ENCODE results near the gene SPTBN1. TPM values are rescaled to one million over a fixed set of nuclear protein-coding genes. Genes with fewer than 3 reads are reported as not detected.

The SPTBN1 gene
- total and polyA plus RNA-seq, 2 of the 13 experiments (the other 11 are each of a cell fraction or from before 2014, with no cell fraction given): 123 to 299 TPM

GRCh38 chr2:54579061-54579681 lies 123.0 kb downstream of the SPTBN1 start (continued):
- TF ChIP-seq ZNF337 (CRISPR knock-in tag; IDR thresholded peaks at IDR 0.05; ENCODE audit: borderline replicate concordance, low read depth): peak; percentile 28; the same call in 1 of the 2 replicates
- TF ChIP-seq EP300 (IDR thresholded peaks at IDR 0.05; ENCODE audit: low read depth in 2 of 2, low read length in 2 of 2): no peak
- TF ChIP-seq EP300 (CRISPR knock-in tag; IDR thresholded peaks at IDR 0.05; ENCODE audit: borderline replicate concordance): 0 out of 2 replicates have a peak, but pooled peaks have one; percentile 31
- TF ChIP-seq MBD4 (IDR thresholded peaks at IDR 0.05; ENCODE audit: borderline replicate concordance, low read length): 0 out of 2 replicates have a peak, but pooled peaks have one; percentile 42
- TF ChIP-seq TFE3 (CRISPR knock-in tag; IDR thresholded peaks at IDR 0.05): 0 out of 2 replicates have a peak, but pooled peaks have one; percentile 2
- TF ChIP-seq ZNF772 (CRISPR knock-in tag; IDR thresholded peaks at IDR 0.05): 0 out of 2 replicates have a peak, but pooled peaks have one; percentile 10
- no peak for TF ChIP-seq TOE1 (CRISPR knock-in tag; IDR thresholded peaks at IDR 0.05)
- no peak for TF ChIP-seq ELK4 (CRISPR knock-in tag; IDR thresholded peaks at IDR 0.05; ENCODE audit: borderline replicate concordance)
- no peak for TF ChIP-seq ZNF136 (CRISPR knock-in tag; IDR thresholded peaks at IDR 0.05; ENCODE audit: low read depth)
- no peak for TF ChIP-seq ZFP36L1 (CRISPR knock-in tag; IDR thresholded peaks at IDR 0.05)
- no peak for TF ChIP-seq TBX2 (CRISPR knock-in tag; IDR thresholded peaks at IDR 0.05; ENCODE audit: borderline replicate concordance)
- TF ChIP-seq ZNF816 (CRISPR knock-in tag; IDR thresholded peaks at IDR 0.05; ENCODE audit: borderline replicate concordance): peak; percentile 11; the same call in 1 of the 2 replicates
- TF ChIP-seq ZNF263 (CRISPR knock-in tag; IDR thresholded peaks at IDR 0.05): no peak
- no peak for TF ChIP-seq ATF3 (CRISPR knock-in tag; IDR thresholded peaks at IDR 0.05)
- TF ChIP-seq ZNF605 (CRISPR knock-in tag; IDR thresholded peaks at IDR 0.05): peak; percentile 39; the same call in 1 of the 2 replicates
- TF ChIP-seq RBM22 (optimal IDR thresholded peaks at IDR 0.05; ENCODE audit: low read length): peak; percentile 97
- TF ChIP-seq SP140L (CRISPR knock-in tag; IDR thresholded peaks at IDR 0.05; ENCODE audit: borderline replicate concordance): no peak
- no peak for TF ChIP-seq ZNF703 (CRISPR knock-in tag; IDR thresholded peaks at IDR 0.05; ENCODE audit: borderline replicate concordance)
- TF ChIP-seq ATF1 (CRISPR knock-in tag; IDR thresholded peaks at IDR 0.05): no peak
- TF ChIP-seq BATF2 (CRISPR knock-in tag; IDR thresholded peaks at IDR 0.05): no peak
- no peak for TF ChIP-seq ZNF629 (CRISPR knock-in tag; conservative IDR thresholded peaks at IDR 0.05)
- TF ChIP-seq NONO (IDR thresholded peaks at IDR 0.05): no peak
- TF ChIP-seq NONO (CRISPR knock-in tag; conservative IDR thresholded peaks at IDR 0.05): no peak
- no peak for TF ChIP-seq HOXA5 (CRISPR knock-in tag; IDR thresholded peaks at IDR 0.05)
- no peak for TF ChIP-seq EZH2 (conservative IDR thresholded peaks at IDR 0.05; ENCODE audit: low read depth, low read length)
- TF ChIP-seq ZSCAN12 (CRISPR knock-in tag; IDR thresholded peaks at IDR 0.05): no peak
- no peak for TF ChIP-seq ISX (CRISPR knock-in tag; conservative IDR thresholded peaks at IDR 0.05)
- TF ChIP-seq RFX3 (CRISPR knock-in tag; IDR thresholded peaks at IDR 0.05): no peak
